Peyer's patch (tissue), 4 donors: ENCODE data around the gene KRT3. TPM values are rescaled to one million over a fixed set of nuclear protein-coding genes. Genes with fewer than 3 reads are reported as not detected.

ENCODE experiments used
- DNase-seq, 3 donors: peaks; one replicate each; pipeline ENCODE4 v3.0.0-alpha.2; 2017 to 2019
- H3K27ac ChIP-seq, 4 donors: fragments of 200-600 bp; sonication (generic); one replicate each; pipeline ENCODE4 v1.5.1; 2016 to 2019
- H3K27me3 ChIP-seq, 2 donors: fragments of 200-600 bp; sonication (generic); one replicate each; pipeline ENCODE4 v1.5.1; 2019
- H3K36me3 ChIP-seq, 3 donors: fragments of 200-600 bp; sonication (generic); one replicate each; pipeline ENCODE4 v1.5.1; 2016 to 2019
- H3K4me1 ChIP-seq, 4 donors: fragments of 200-600 bp; sonication (generic); one replicate each; pipeline ENCODE4 v1.5.1; 2016 to 2019
- H3K4me3 ChIP-seq, 4 donors: fragments of 200-600 bp; sonication (generic); 1 replicate in 3 of 4; 2 replicates in 1 of 4; pipeline ENCODE4 v1.5.1; 2016 to 2019; ENCODE audit warnings: mild to moderate bottlenecking in 1 of 4
- H3K9me3 ChIP-seq, 4 donors: fragments of 200-600 bp; sonication (generic); one replicate each; pipeline ENCODE4 v1.5.1; 2016 to 2019; ENCODE audit warnings: mild to moderate bottlenecking in 1 of 4
- CTCF ChIP-seq, 6 experiments: fragments of 450-650 bp in 4 of 6; fragments of 200-600 bp in 2 of 6; sonication (generic) in 1 of 6; IDR thresholded peaks; one replicate each; pipeline ENCODE4 v1.5.1; 2017 to 2019; ENCODE audit warnings: antibody characterized with exemption in 6 of 6, mild to moderate bottlenecking in 3 of 6, moderate library complexity in 1 of 6
- POLR2A ChIP-seq, 2 donors: fragments of 450-650 bp; IDR thresholded peaks; one replicate each; pipeline ENCODE4 v1.5.1; 2017; ENCODE audit warnings: antibody characterized with exemption in 2 of 2, mild to moderate bottlenecking in 2 of 2, moderate library complexity in 2 of 2
- total RNA-seq, 4 donors: library from RNA; depleted of rRNA; stranded (reverse); fragments of >200 nt; gene quantifications; one replicate each; pipeline ENCODE4 v1.1.0, GENCODE V29; 2016

The KRT3 gene
- not detected for total RNA-seq

GRCh38 chr12:52795694-52796428 lies at the start of gene KRT3:
KRT3 (minus strand) TSS chr12:52796117; CDS start chr12:52796042, 75 bp downstream.
- Histone ChIP-seq H3K36me3 (no peaks in the 10 kb centered on the region), H3K27me3 (no peaks in the 10 kb centered on the region), H3K9me3 (no peaks in the 10 kb centered on the region), H3K4me3 (no peak within 1 kb of the TSS), H3K4me1 (no peaks in the 10 kb centered on the region), H3K27ac (no peak within 1 kb of the TSS)
- TF ChIP-seq POLR2A (IDR thresholded peaks at IDR 0.05) (no peak), CTCF (IDR thresholded peaks at IDR 0.05) (no peak)
- DNase-seq: no peak

- Histone ChIP-seq H3K27ac (no peak overlapping the region), H3K4me1 (no peaks in the 10 kb centered on the region), H3K9me3 (no peaks in the 10 kb centered on the region), H3K4me3 (no peak overlapping the region), H3K36me3 (no peaks in the 10 kb centered on the region), H3K27me3 (no peaks in the 10 kb centered on the region)
- TF ChIP-seq CTCF (IDR thresholded peaks at IDR 0.05) (no peak), POLR2A (IDR thresholded peaks at IDR 0.05) (no peak)
- DNase-seq: no peak
These were observed 48.5 kb upstream of the KRT3 start for GRCh38 chr12:52844386-52844785.

GRCh38 chr12:52839436-52840105 lies 43.7 kb upstream of the KRT3 start:
- H3K4me3 ChIP-seq: no peak overlapping the region
- no peak overlapping the region for H3K27ac ChIP-seq
- no peaks in the 10 kb centered on the region for H3K27me3 ChIP-seq
- H3K9me3 ChIP-seq: no peaks in the 10 kb centered on the region
- H3K36me3 ChIP-seq: no peaks in the 10 kb centered on the region
- no peak for DNase-seq
- TF ChIP-seq POLR2A (IDR thresholded peaks at IDR 0.05) (no peak), CTCF (IDR thresholded peaks at IDR 0.05) (no peak)
- H3K4me1 ChIP-seq: no peaks in the 10 kb centered on the region

- Histone ChIP-seq H3K27me3 (no peaks in the 10 kb centered on the region), H3K4me3 (no peak overlapping the region), H3K36me3 (no peaks in the 10 kb centered on the region), H3K9me3 (no peaks in the 10 kb centered on the region), H3K27ac (no peak overlapping the region), H3K4me1 (no peaks in the 10 kb centered on the region)
- no peak for TF ChIP-seq POLR2A (IDR thresholded peaks at IDR 0.05)
- TF ChIP-seq CTCF (IDR thresholded peaks at IDR 0.05): no peak
- no peak for DNase-seq
These were observed 42.9 kb upstream of the KRT3 start for GRCh38 chr12:52838609-52839435.

- Histone ChIP-seq H3K27me3 (no peaks in the 10 kb centered on the region), H3K27ac (no peak overlapping the region), H3K36me3 (no peaks in the 10 kb centered on the region), H3K9me3 (no peaks in the 10 kb centered on the region), H3K4me3 (no peak overlapping the region), H3K4me1 (no peaks in the 10 kb centered on the region)
- no peak for TF ChIP-seq POLR2A (IDR thresholded peaks at IDR 0.05)
- TF ChIP-seq CTCF (IDR thresholded peaks at IDR 0.05): no peak
- no peak for DNase-seq
These were observed 42.1 kb upstream of the KRT3 start for GRCh38 chr12:52837781-52838608.
